ENCODE results near the gene TBATA.

TBATA gene, protein sequence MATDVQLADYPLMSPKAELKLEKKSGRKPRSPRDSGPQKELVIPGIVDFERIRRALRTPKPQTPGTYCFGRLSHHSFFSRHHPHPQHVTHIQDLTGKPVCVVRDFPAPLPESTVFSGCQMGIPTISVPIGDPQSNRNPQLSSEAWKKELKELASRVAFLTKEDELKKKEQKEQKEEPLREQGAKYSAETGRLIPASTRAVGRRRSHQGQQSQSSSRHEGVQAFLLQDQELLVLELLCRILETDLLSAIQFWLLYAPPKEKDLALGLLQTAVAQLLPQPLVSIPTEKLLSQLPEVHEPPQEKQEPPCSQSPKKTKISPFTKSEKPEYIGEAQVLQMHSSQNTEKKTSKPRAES

DNA sequence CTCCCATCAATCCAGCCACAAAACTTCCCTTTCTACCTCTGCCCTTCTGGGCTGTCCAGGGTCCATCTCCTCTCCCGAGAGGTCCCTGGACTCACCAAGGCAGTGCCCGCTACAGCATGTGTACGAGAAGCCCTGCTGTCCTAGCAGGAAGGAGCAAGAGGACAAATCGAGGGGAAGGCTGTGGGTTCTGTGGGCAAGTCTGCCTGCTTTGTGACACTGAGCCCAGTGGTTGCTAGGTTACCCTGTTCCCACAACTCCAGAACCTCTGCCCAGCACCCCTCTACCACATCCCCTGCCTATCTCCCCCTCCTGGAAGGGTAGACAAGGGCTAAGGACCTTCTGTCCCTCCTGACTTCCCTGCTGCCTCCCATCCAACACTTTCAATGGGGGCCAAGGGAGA, at the start of gene TBATA:
TSS of gene TBATA (minus strand) at position 188 of the 400 bp plus-strand sequence. CDS start 1,998 bp downstream, outside the sequence.
- in situ Hi-C loops (cut with HindIII; ENCODE audit: low pct_unique_long_range_greater_than_20kb, low sequenced_read_pairs), result no loop called here
- TF ChIP-seq JUND (IDR thresholded peaks at IDR 0.05; ENCODE audit: low read depth), result no peak
- DNase-seq (ENCODE audit: low read depth in 1 of 2, low spot score in 1 of 2), result no peak

DNA sequence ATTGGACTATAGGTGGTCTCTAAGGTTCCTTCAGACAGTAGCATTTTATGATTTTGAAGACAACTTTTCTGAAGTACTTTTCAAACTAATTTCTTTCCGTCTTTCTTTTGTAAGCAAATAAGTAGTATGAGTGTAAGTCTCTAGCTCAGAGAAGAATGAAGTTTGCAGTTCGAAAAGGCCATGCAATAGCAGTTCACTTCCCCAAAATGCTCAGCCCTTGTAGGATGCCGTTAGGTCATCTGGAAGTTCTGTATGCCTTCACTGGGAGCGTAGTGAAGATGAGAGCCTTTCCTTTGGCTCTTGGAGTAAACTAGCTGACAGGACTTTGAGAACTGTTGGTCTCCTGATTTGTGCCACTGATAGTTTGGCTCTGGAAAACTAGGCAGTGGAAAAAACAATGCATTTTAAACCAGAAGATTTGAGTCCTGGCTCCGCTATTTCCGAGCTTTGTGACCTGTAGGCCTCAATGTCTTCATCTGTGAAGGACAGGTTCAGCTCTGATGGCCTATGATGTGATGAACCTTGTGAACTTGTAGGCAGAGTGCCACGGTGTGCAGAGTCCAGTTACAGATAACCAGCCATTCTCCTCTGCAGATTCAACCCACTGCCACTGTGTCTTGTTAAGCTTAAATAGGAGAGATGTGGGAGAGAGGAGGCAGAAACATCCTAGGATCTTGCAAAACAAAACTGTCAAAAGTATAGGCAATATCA, 49.4 kb upstream of the TBATA start:
- TF ChIP-seq JUND (IDR thresholded peaks at IDR 0.05; ENCODE audit: low read depth), result no peak
- DNase-seq (ENCODE audit: low read depth in 1 of 2, low spot score in 1 of 2), result no peak
- in situ Hi-C loops (cut with HindIII; ENCODE audit: low pct_unique_long_range_greater_than_20kb, low sequenced_read_pairs), result no loop called here

DNA sequence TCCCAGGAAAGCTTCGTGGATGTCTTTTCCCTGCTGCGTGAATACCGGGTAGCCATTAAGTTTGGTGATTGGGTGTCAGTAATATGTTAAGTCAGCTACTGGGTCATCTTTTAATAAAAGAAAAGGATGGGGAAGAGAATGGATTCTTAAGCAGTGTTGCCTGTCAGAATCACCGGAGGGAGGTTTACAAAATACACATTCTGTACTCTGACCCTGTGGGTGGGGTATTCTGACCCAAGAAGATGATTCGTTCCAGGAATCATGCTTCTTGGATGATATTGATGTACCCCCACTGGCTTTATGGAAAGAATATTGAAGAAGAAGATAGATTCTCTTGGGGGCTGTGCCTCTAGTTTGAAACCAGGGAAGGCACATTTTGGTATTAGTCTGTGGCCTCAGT, 48.8 kb upstream of the TBATA start:
- TF ChIP-seq JUND (IDR thresholded peaks at IDR 0.05; ENCODE audit: low read depth), result no peak
- in situ Hi-C loops (cut with HindIII; ENCODE audit: low pct_unique_long_range_greater_than_20kb, low sequenced_read_pairs), result no loop called here

DNA sequence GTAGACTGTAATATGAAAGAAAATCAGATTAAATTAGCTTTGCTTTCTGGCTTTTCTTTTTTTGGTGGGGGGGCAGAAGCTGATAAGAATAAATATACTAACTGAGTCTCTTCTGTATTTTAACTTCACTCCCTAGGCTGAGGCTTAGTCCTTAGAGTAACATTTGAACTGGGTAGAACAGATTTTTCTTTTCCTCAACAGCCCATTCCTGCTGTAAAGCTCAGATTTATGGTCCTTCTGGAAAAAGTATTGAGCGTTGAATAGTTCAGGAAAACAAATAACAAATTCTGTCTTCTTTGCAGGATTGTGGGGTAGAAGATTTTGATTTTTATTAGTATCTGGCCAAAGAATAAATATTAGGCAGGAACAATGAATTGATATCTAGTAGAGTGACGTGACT, 48.4 kb upstream of the TBATA start:
- no peak for TF ChIP-seq JUND (IDR thresholded peaks at IDR 0.05; ENCODE audit: low read depth)
- DNase-seq (ENCODE audit: low read depth in 1 of 2, low spot score in 1 of 2), result no peak
- in situ Hi-C loops (cut with HindIII; ENCODE audit: low pct_unique_long_range_greater_than_20kb, low sequenced_read_pairs), result no loop called here

More for the DNA sequence above, 48.8 kb upstream of the TBATA start:
- DNase-seq (ENCODE audit: low read depth in 1 of 2, low spot score in 1 of 2), result no peak

DNA sequence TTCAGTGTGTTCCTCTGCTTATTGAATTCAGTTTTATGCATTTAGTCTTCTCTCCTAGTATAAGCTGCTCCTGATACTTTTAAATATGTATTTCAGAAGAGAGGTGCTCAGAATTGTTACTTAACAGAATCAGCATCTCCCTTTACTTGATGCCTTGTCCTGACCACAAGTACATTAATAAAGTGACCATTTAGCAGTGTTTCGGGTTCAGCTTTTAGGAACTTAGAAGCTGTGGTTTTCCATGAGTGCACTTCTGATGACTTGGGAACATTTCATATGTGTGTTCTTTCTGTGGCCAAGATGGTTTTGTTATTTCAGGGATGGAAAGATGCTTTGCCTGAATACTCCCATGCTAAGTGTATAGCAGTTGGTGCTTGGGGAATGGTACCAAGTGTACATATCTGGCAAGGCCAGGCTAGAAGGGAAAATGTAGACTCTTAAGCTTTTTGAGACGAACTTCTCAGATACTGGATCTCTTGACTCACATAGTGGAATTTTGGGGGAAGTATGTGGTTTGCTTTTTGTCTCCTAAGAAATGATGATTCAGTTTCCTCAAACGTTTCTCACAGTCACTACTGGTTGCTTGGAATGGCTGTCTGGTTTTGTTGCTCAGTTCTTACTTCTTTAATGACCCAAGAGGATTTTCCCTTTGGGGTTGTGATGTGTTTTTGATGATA, 47.8 kb upstream of the TBATA start:
- TF ChIP-seq JUND (IDR thresholded peaks at IDR 0.05; ENCODE audit: low read depth), result no peak
- DNase-seq (ENCODE audit: low read depth in 1 of 2, low spot score in 1 of 2), result no peak
- in situ Hi-C loops (cut with HindIII; ENCODE audit: low pct_unique_long_range_greater_than_20kb, low sequenced_read_pairs), result no loop called here

DNA sequence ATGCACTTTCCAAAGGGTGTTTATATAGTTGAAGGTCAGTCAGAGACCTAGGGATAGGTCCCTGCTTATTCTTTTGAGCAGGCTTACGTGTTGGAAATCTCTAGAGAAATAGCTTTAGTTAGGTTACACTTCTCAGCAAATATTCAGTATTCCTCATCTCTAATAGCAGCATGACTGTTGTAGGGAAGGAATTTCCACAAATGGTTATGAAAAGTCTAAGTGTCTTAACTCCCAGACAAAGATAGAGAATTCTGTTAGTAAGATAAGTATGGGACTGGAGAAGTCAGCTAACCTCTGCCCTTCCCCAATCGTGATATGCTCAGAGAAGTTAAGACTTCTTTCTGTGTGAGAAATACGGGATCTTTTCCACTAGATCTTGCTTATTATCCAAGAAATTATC, 47.0 kb upstream of the TBATA start:
- in situ Hi-C loops (cut with HindIII; ENCODE audit: low pct_unique_long_range_greater_than_20kb, low sequenced_read_pairs), result no loop called here
- TF ChIP-seq JUND (IDR thresholded peaks at IDR 0.05; ENCODE audit: low read depth), result no peak
- no peak for DNase-seq (ENCODE audit: low read depth in 1 of 2, low spot score in 1 of 2)

DNA sequence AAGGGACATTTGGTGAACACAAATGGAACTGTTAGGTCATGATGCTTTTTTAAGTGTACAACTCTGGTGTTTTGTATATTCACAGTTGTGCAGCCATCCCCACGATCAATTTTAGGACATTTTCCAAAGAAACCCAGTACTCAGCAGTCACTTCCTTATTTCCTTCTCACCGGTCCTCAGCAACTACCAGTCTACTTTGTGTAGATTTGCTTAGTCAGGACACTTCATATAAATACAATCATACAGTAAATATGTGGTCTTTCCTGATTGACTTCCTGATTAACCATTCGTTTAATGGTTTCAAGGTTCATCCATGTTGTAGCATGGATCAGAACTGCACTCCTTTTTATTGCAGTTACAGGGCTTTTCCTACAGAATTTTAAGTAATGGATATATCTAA, 45.0 kb upstream of the TBATA start:
- TF ChIP-seq JUND (IDR thresholded peaks at IDR 0.05; ENCODE audit: low read depth), result no peak
- DNase-seq (ENCODE audit: low read depth in 1 of 2, low spot score in 1 of 2), result peak in 1 of 2 experiments; percentile 41
- in situ Hi-C loops (cut with HindIII; ENCODE audit: low pct_unique_long_range_greater_than_20kb, low sequenced_read_pairs), result no loop called here

DNA sequence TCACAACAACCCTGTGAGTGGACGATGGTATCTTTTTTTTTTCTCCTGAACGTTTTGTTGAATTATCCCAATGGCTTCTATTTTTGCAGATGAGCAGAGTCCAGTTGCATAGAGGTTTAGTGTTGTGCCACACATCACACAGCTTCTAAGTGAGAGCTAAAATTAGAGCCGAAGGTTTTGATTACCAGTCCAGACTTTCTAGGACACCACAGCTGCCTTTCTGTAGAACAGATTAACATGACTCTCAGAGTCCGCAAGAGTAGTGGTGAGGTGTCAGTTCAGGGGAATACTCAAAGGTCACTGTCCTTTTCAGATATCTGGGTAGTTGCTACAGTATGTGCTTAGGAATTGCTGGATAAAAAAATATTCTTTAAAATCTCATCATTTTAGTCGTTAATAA, 44.4 kb upstream of the TBATA start:
- in situ Hi-C loops (cut with HindIII; ENCODE audit: low pct_unique_long_range_greater_than_20kb, low sequenced_read_pairs), result no loop called here
- DNase-seq (ENCODE audit: low read depth in 1 of 2, low spot score in 1 of 2), result no peak
- TF ChIP-seq JUND (IDR thresholded peaks at IDR 0.05; ENCODE audit: low read depth), result no peak

DNA sequence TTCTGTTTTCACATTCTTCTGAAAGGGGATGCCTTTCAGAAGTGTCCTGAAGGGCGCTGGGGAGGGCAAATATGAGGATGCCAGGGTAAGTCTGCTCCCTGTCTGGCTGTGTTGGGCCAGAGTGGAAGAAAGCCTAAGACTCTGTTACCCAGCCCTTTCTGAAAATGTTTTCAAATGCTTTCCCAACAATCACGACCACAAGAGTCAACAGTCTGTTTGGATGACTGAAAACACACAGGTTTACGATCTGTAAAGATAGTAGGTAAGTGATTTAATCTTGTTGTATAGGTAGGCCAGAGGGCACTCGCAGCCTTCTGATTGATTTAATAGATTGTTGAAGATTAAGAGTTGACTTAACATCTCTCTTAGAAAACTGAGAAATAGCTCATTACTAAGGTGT, 43.7 kb upstream of the TBATA start:
- TF ChIP-seq JUND (IDR thresholded peaks at IDR 0.05; ENCODE audit: low read depth), result no peak
- in situ Hi-C loops (cut with HindIII; ENCODE audit: low pct_unique_long_range_greater_than_20kb, low sequenced_read_pairs), result no loop called here
- DNase-seq (ENCODE audit: low read depth in 1 of 2, low spot score in 1 of 2), result peak in 1 of 2 experiments; percentile 22

DNA sequence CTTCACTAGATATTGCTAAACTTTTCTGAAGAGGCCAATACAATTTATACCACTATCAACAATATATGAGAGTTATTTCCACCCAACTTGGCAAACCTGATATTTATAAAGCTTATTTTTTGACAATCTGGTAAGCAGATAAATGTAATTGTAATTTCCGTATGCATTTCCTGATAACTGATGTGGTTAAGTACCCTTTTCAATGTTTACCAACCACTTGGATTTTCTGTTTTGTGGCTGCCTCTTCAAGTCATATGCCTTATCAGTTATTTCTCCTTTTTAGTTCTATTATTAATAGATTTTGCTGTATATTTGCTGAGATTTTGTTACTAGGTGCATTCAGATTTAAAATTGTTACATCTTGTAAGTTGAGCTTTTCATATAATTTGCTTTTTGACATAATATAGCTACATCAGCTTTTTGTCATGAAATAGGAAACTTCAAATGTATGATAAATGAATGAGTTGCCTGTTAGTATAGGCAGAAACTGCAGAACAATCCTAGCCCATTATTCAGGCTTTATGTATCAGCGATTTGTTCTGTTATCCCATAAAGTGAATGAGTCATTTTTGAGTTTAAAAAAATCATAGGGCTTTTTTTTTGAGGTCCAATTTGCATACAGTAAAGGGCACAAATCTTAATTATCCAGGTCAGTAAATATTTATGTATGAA, 42.0 kb upstream of the TBATA start:
- TF ChIP-seq JUND (IDR thresholded peaks at IDR 0.05; ENCODE audit: low read depth), result no peak
- in situ Hi-C loops (cut with HindIII; ENCODE audit: low pct_unique_long_range_greater_than_20kb, low sequenced_read_pairs), result no loop called here
- DNase-seq (ENCODE audit: low read depth in 1 of 2, low spot score in 1 of 2), result no peak

DNA sequence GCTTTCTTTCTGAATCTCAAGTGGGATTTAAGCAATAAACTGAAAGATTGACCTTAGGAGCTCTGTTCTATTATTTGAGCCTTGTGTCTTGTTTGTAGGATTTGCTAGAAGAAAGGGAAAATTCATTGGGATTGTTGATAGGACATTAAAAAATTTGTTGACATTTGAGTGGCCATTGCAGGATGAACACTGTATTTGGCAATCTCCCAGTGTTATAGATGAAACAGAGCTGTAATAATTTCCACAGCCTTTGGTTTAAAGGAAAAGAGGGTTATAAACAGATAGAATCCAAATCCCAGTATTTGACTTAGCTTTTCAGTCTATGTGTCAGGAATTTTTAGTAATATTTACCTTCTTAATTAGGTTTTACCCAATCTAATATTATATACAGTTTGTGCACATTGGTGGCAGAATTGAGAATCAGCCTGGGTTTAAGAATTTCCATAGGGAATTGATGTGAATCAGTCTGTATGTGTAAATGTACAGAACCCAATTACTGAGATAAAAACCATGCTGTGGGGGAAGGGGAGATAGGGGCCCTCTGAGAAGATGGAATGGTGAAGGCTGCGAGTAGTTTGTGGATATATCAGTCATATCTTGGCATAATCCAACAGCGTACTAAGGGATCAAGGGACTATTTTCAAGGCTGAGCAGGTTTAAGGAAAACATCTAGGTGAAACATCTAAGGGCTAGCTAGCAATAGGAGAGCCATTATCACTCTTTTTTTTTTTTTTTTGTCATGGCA, 37.1 kb upstream of the TBATA start:
- TF ChIP-seq JUND (IDR thresholded peaks at IDR 0.05; ENCODE audit: low read depth), result no peak
- DNase-seq (ENCODE audit: low read depth in 1 of 2, low spot score in 1 of 2), result no peak
- in situ Hi-C loops (cut with HindIII; ENCODE audit: low pct_unique_long_range_greater_than_20kb, low sequenced_read_pairs), result no loop called here
